ENCODE measurements around the gene CXorf49B. TPM values are rescaled to one million over a fixed set of nuclear protein-coding genes. Genes with fewer than 3 reads are reported as not detected.
"Not testable (repeated sequence)": the region's sequence is repeated elsewhere in the genome, so short reads cannot be mapped to it uniquely, and the experiment has no call there.

Gene CXorf49B
- total RNA-seq, result not detected
- long read RNA-seq, result 0 reads

- H3K27me3 ChIP-seq (ENCODE audit: low read depth); H3K9me3 ChIP-seq (replicated peaks); H3K4me3 ChIP-seq; H3K27ac ChIP-seq (replicated peaks); DNase-seq; H3K36me3 ChIP-seq; H3K4me1 ChIP-seq; intact Hi-C loops (cut with micrococcal nuclease): not testable (repeated sequence)
Observed at GRCh38 chrX:71763049-71763448, at the start of gene CXorf49B. CXorf49B (plus strand) TSS chrX:71763349; CDS start chrX:71763424, 75 bp downstream.

DNA sequence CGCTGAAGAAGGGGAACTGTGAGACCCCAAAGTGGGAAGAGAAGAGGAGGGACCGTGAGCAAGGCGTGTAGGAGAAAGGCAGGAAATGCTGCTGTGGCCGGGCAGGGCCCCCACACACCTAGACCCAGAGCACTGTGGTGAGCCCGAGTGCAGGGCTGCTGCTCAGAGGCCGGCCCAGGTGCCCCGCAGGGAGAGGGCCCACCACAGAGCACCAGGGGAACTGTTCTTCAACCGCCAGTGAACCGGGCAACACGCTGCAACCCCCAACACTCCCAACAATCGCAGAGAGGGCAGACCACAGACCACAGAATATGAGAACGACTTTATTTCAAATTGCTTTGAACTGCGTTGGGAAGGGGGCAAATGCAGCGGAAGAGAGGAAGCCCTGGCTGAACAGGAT, 49.1 kb upstream of the CXorf49B start:
- DNase-seq; intact Hi-C loops (cut with micrococcal nuclease); H3K27me3 ChIP-seq (ENCODE audit: low read depth): not testable (repeated sequence)

DNA sequence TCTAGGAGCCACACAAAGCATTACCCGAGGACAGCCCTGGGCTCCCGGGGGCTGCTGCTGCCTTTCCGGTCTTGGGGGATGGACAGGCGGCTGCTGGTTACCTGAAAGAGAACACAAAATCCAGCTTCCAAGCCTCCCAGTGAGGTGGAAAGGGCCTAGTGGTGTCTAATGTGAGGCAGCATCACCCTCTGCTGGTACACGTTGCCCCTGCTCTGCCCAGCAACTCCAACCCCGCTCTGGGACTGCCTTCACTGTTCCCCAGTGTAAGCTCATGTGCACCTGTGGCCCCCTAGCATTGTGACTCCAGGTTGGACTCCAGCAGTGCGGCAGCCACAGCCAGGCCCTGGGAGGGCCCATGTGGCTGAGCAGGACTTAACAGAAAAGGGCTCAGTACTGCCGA, 47.6 kb upstream of the CXorf49B start:
- H3K9me3 ChIP-seq (replicated peaks); H3K36me3 ChIP-seq; H3K27me3 ChIP-seq (ENCODE audit: low read depth); H3K27ac ChIP-seq (replicated peaks); H3K4me1 ChIP-seq; H3K4me3 ChIP-seq; intact Hi-C loops (cut with micrococcal nuclease); DNase-seq: not testable (repeated sequence)

More for the DNA sequence above, 49.1 kb upstream of the CXorf49B start:
- H3K27ac ChIP-seq (replicated peaks); H3K4me3 ChIP-seq; H3K4me1 ChIP-seq; H3K36me3 ChIP-seq; H3K9me3 ChIP-seq (replicated peaks): not testable (repeated sequence)

GRCh38 chrX:71716323-71716722, 46.8 kb upstream of the CXorf49B start:
- DNase-seq; H3K27ac ChIP-seq (replicated peaks); H3K27me3 ChIP-seq (ENCODE audit: low read depth); H3K4me3 ChIP-seq; H3K4me1 ChIP-seq; intact Hi-C loops (cut with micrococcal nuclease); H3K36me3 ChIP-seq; H3K9me3 ChIP-seq (replicated peaks): not testable (repeated sequence)

GRCh38 chrX:71718185-71718584, 45.0 kb upstream of the CXorf49B start, which contains the start of gene CXorf49:
CXorf49 (minus strand) TSS chrX:71718285; CDS start chrX:71718151, 134 bp downstream.
- H3K9me3 ChIP-seq (replicated peaks); H3K36me3 ChIP-seq; H3K4me1 ChIP-seq; intact Hi-C loops (cut with micrococcal nuclease); H3K27ac ChIP-seq (replicated peaks); H3K27me3 ChIP-seq (ENCODE audit: low read depth); H3K4me3 ChIP-seq; DNase-seq: not testable (repeated sequence)

DNA sequence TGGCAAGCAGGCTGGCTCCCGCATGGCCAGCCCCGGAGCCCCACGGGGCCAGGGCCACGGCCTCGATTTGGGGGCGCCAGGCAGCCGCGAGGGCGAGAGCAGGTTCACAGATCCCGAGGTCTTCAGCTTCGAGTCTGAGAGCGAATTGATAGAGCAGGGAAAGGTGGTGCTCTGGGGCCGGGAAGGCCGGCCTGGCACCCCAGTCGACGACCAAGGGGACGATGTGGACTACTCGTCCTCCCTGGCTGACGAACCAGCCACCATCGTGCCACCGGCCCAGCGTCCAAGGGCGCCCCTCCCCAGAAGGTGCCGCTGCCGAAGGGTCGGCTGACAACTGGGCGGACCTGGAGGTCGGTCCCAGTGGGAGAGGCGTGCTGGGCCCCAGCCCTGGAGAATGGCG, 44.0 kb upstream of the CXorf49B start:
- H3K36me3 ChIP-seq; H3K4me3 ChIP-seq; H3K27me3 ChIP-seq (ENCODE audit: low read depth); H3K9me3 ChIP-seq (replicated peaks); H3K27ac ChIP-seq (replicated peaks); H3K4me1 ChIP-seq; DNase-seq; intact Hi-C loops (cut with micrococcal nuclease): not testable (repeated sequence)

- DNase-seq; H3K9me3 ChIP-seq (replicated peaks); H3K27ac ChIP-seq (replicated peaks); H3K4me1 ChIP-seq; intact Hi-C loops (cut with micrococcal nuclease); H3K36me3 ChIP-seq; H3K4me3 ChIP-seq; H3K27me3 ChIP-seq (ENCODE audit: low read depth): not testable (repeated sequence)
Observed at GRCh38 chrX:71720289-71720886, 42.8 kb upstream of the CXorf49B start.

DNA sequence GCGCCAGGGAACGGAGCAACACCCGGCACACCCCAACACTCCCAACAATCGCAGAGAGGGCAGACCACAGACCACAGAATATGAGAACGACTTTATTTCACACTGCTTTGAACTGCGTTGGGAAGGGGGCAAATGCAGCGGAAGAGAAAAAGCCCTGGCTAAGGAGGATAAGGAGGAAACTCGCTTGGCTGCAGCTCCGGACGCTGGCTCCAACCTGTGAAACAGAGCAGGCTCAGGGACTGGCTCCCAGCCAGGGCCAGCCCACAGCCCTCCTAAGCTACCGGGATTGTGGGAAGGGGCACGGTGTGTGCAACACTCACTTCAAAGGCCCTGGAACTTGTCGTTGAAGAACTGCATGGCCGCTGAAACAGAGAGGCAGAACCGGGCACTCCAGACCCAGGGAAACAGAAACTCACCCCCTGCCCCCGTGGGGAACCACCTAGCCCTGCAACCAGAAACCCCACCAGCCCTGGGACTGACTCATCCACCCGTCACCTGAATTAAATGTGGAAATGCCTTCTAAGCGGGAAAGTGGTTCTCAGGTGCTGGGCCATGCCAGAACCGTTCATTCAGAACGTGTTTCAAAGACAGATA, 2.4 kb upstream of the CXorf49B start:
- H3K9me3 ChIP-seq (replicated peaks); H3K27me3 ChIP-seq (ENCODE audit: low read depth); H3K4me3 ChIP-seq; DNase-seq; H3K4me1 ChIP-seq; intact Hi-C loops (cut with micrococcal nuclease); H3K27ac ChIP-seq (replicated peaks); H3K36me3 ChIP-seq: not testable (repeated sequence)

DNA sequence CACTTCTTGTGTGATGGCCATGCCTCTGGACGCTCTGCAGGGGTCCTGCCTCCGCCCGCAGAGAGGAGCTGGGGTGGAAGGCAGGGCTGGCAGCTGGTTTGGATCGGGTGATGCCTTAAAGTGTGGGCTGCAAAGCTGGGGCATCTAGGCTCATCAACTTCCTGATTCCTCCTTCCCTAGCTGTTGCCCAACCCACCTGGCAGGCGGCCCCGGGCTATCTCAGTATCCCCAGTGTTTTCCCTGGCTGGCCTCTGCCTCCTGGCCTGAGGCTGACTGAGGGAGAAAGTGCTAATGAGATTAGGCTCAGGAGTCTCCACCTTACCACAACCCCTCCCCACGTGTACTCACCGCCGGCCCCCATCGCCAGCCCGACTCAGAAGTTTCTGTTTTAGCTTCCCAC, 1.7 kb downstream of the CXorf49B start:
- H3K27ac ChIP-seq (replicated peaks); H3K36me3 ChIP-seq; DNase-seq; H3K4me1 ChIP-seq; intact Hi-C loops (cut with micrococcal nuclease); H3K4me3 ChIP-seq; H3K9me3 ChIP-seq (replicated peaks); H3K27me3 ChIP-seq (ENCODE audit: low read depth): not testable (repeated sequence)

- H3K9me3 ChIP-seq (replicated peaks); intact Hi-C loops (cut with micrococcal nuclease); H3K36me3 ChIP-seq; DNase-seq; H3K4me1 ChIP-seq; H3K27me3 ChIP-seq (ENCODE audit: low read depth); H3K4me3 ChIP-seq; H3K27ac ChIP-seq (replicated peaks): not testable (repeated sequence)
Observed at GRCh38 chrX:71765613-71766012, 2.5 kb downstream of the CXorf49B start.

DNA sequence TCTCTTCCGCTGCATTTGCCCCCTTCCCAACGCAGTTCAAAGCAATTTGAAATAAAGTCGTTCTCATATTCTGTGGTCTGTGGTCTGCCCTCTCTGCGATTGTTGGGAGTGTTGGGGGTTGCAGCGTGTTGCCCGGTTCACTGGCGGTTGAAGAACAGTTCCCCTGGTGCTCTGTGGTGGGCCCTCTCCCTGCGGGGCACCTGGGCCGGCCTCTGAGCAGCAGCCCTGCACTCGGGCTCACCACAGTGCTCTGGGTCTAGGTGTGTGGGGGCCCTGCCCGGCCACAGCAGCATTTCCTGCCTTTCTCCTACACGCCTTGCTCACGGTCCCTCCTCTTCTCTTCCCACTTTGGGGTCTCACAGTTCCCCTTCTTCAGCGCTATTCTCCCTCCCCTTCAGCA, 4.0 kb downstream of the CXorf49B start:
- intact Hi-C loops (cut with micrococcal nuclease); H3K4me1 ChIP-seq; DNase-seq; H3K9me3 ChIP-seq (replicated peaks); H3K27ac ChIP-seq (replicated peaks); H3K36me3 ChIP-seq; H3K27me3 ChIP-seq (ENCODE audit: low read depth); H3K4me3 ChIP-seq: not testable (repeated sequence)

GRCh38 chrX:71778322-71778721, 15.2 kb downstream of the CXorf49B start:
- H3K27me3 ChIP-seq (ENCODE audit: low read depth); H3K4me1 ChIP-seq; DNase-seq; H3K27ac ChIP-seq (replicated peaks); H3K4me3 ChIP-seq; intact Hi-C loops (cut with micrococcal nuclease); H3K36me3 ChIP-seq; H3K9me3 ChIP-seq (replicated peaks): not testable (repeated sequence)

DNA sequence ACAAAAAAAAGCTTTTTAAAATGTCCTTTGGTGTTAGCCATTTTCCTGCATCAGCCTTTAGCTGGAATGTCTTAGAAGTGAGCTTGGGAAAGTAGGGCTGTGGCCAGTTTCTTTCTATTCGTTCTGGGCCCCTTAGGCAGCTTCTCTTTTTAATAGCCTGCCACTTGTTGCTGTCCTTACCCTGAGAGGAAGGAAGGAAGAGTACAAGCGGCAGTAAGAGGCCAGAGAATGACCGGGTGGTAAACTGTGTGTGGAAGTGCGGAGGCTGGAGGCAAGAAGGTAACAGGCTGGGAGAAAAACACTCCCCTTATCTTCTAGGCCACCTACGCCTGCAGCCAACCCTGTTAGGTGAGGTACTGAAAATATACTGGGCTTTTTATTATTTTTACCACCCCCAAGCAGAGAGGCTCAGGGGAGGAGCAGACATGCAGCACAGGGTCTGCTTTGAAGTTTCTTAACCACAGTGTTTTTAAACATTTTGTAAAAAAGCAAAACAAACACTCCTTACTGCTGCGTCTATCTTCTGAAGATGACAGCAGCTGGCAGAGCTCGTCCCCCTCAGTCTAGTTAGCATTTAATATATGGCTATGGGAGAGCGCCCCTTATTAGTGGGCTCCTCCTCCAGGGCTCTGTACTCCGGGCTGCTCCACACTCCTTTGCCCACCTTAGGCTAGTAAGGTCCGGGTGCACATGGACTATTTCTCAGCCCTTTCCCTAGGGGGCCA, 19.2 kb downstream of the CXorf49B start:
- H3K9me3 ChIP-seq (replicated peaks); DNase-seq; H3K4me3 ChIP-seq; H3K36me3 ChIP-seq; H3K27ac ChIP-seq (replicated peaks); intact Hi-C loops (cut with micrococcal nuclease); H3K27me3 ChIP-seq (ENCODE audit: low read depth); H3K4me1 ChIP-seq: not testable (repeated sequence)

DNA sequence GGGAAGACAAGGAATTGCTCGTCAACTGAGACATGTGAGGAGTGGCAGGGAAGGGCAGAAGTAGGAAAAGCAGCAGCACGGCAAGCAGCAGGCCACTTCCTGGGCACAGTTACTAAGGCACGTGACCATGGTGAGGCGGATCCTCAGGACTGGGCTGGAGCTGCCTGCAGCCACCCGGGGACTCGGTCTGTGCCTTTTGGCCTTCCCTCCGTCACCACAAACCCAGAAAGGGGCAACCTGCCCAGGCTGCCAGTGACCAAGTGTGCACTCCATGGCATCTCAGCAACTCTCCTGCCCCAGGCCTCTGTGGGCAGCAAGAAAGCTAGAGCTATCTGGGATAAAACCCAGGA, 19.8 kb downstream of the CXorf49B start:
- H3K27ac ChIP-seq (replicated peaks); H3K4me1 ChIP-seq; intact Hi-C loops (cut with micrococcal nuclease); DNase-seq; H3K36me3 ChIP-seq; H3K27me3 ChIP-seq (ENCODE audit: low read depth); H3K9me3 ChIP-seq (replicated peaks); H3K4me3 ChIP-seq: not testable (repeated sequence)
